DMS53 treated with DMSO at 0.1 percent for 48 hours (cell line): Measurements from ENCODE around the gene CLCN2.

Experiments
- DNase-seq: peaks from one replicate; lab custom pipeline; 2025; ENCODE audit not compliant: unreplicated experiment; lab: John Stamatoyannopoulos, UW

CLCN2 gene

DNA sequence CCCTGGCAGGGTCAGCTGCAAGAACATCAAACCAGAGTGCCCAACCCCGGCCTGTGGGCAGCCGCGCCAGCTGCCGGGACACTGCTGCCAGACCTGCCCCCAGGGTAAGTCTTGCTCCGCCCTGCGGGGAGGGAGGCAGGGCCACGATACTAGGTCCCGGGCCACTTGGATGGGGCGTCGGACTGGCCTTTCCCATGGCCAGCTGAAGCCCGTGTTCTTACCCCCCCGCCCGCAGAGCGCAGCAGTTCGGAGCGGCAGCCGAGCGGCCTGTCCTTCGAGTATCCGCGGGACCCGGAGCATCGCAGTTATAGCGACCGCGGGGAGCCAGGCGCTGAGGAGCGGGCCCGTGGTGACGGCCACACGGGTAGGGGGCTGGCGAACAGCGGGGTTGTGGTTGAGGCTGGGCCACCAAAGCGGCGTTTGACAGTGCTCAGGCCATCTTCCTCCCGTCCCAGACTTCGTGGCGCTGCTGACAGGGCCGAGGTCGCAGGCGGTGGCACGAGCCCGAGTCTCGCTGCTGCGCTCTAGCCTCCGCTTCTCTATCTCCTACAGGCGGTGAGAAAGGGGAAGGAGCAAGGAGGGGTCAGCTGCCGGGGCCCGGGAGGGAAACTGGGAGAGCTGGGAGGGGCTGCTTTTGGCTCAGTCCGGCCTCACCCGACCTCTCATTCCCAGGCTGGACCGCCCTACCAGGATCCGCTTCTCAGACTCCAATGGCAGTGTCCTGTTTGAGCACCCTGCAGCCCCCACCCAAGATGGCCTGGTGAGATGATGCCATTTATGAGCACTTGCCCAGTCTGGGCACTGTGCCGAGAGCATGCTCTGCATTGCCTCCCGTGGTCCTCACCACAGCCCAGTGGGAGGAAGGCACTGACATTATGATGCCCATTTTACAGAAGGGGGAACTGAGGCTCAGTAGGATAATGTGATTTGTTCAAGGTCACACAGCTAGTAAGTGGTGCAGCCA lies 20.1 kb upstream of the CLCN2 start:
- DNase-seq = no peak

- no peak for DNase-seq
Observed at GRCh38 chr3:184380627-184381260, 19.3 kb upstream of the CLCN2 start.

GRCh38 chr3:184380185-184380626 lies 18.8 kb upstream of the CLCN2 start:
- no peak for DNase-seq

- DNase-seq = no peak
Observed at GRCh38 chr3:184379358-184380184, 18.2 kb upstream of the CLCN2 start, which contains the start of gene CHRD. Gene CHRD (plus strand): TSS chr3:184380054. CDS start chr3:184380319, 265 bp downstream.

GRCh38 chr3:184378651-184379357 lies 17.4 kb upstream of the CLCN2 start:
- no peak for DNase-seq

- peak; percentile 37 for DNase-seq
Observed at GRCh38 chr3:184377882-184378445, 16.6 kb upstream of the CLCN2 start, which contains the start of gene THPO. Gene THPO (minus strand): TSS chr3:184378207. CDS start chr3:184376259, 1,948 bp downstream.

DNA sequence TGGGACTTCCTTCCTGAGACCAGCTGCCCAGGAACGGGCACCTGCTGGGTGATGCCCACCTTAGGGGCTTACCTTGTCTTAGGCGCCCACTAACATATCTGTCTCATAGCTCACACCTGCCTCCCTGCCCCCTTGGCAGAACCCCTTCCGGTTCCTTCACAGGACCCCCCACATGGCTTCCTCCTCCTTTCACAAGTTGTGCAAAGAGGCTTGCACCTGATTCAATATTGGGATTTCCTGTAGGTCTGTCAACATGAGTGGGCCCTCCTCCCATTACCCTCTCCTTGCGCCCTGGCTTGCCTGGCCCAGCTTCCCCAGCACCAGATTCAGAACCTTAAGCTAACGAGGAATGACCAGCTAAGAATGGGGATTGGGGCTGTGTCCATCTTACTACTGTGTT lies 16.0 kb upstream of the CLCN2 start:
- DNase-seq = peak; percentile 37

DNA sequence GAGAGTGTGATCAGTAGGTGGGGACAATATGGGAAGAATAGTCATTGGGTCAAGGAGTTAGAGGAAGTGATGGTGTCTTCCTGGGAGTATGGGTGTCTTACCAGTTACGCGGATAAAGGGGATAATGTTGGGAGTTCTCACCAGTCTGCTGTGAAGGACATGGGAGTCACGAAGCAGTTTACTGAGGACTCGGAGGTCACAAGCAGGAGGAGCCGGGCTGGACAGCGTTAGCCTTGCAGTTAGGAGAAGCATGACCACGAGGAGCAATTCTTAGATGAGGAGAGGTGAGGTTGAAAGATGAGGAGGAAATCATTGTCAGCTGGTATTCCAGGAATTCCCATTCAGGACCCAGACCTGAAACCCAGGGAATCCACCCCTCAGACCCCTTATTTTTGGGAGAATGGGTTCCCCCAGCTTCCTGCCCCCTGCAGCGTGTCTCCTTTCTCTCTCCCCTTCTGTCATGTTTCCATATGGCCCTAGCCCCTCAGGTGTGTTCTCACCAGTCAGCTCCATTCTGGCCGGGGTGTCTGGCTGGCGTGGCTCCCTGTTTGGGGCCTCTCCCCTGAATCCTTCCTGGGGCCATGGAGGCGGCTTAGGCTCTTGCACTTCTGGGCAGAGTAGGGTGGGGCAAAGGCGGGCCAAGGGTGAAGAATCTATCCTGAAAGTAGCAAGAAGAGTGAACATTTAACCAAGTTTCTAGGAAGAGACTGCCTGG lies 14.5 kb upstream of the CLCN2 start:
- DNase-seq = no peak

DNA sequence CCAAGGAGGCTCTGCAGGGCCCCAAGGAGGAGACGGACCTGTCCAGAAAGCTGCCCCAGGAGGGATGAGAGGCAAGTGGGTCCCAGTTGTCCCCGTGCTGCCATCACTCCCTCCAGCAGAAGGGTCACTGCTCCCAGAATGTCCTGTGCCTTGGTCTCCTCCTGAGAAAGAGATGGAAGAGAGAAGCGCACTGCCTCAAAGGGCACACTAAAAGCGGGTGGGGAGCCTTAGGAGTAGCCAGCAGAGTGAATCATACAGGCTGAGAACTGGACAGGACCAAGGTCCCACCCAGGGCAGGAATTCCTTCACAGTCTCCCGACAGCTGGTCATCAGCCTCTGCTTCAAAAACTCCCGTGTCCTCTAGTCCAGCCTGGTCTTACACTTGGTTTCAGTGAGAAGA lies 12.0 kb upstream of the CLCN2 start:
- DNase-seq = no peak

GRCh38 chr3:184372911-184373310 lies 11.5 kb upstream of the CLCN2 start:
- no peak for DNase-seq

- no peak for DNase-seq
Observed at GRCh38 chr3:184372296-184372821, 11.0 kb upstream of the CLCN2 start.

GRCh38 chr3:184371570-184372018 lies 10.2 kb upstream of the CLCN2 start:
- peak; percentile 86 for DNase-seq

DNA sequence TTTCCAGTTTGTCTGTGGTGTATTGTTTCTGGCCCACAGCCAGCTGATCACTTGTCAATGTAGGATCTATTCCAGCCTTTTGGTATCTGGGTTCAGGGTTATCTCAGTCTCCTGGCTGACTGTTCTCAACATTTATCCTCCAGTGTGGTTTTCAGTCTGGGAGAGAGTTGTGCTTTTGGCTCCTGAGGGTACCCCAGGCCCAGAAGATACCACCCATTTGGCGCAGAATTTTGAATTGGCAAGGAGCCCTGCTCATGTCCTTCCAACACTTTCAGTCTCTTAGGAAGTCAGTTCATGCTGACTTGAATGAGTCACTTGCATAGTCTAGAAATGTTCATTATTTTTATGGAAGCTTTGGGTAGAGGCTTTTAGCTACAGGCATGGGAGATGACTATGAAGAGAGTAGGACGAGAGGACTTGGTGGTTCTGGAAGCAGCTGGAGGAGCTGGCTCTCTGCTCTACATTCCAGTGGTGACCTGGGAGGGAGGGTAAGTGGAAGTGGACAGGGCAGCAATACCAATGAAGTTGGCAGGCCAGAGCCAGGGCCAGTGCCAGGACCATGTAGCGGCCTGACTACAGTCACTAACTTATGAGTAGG lies 7.3 kb upstream of the CLCN2 start:
- no peak for DNase-seq

GRCh38 chr3:184368116-184368515 lies 6.7 kb upstream of the CLCN2 start:
- DNase-seq = no peak

GRCh38 chr3:184366619-184367289 lies 5.3 kb upstream of the CLCN2 start:
- no peak for DNase-seq

GRCh38 chr3:184362668-184363546 lies 1.5 kb upstream of the CLCN2 start:
- DNase-seq = peak; percentile 89
